ENCODE data around the gene ABR. TPM values are rescaled to one million over a fixed set of nuclear protein-coding genes. Genes with fewer than 3 reads are reported as not detected.

ABR gene
- total RNA-seq, 1 experiment from 2014 or later, result 172 TPM

DNA sequence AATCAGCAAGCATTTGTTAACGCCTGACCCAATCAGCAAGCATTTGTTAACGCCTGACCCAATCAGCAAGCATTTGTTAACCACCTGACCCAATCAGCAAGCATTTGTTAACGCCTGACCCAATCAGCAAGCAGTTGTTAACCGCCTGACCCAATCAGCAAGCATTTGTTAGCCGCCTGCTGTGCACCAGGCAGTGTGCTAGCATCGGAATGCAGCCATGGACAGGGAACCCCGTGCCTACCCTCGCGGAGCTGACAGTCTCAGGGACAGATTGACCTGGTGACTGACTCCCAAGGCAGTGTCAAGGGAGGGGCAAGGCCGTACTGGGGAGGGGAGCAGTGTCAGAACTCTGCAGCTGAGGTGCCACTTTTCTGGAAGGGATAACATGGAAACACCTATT lies 66.9 kb downstream of the ABR start:
- Histone ChIP-seq H3K4me1 (ENCODE audit: control insufficient read depth, insufficient read depth, low read length) (peaks cover 53% of the 10 kb centered on the region), H3K27ac (ENCODE audit: low read length) (peak overlapping the region; percentile 96), H3K36me3 (ENCODE audit: control insufficient read depth, insufficient read depth, low read length) (no peaks in the 10 kb centered on the region), H3K4me3 (ENCODE audit: low read depth in 2 of 2, low read length in 2 of 2) (no peak overlapping the region), H3K9me3 (ENCODE audit: control insufficient read depth, insufficient read depth, low read depth, low read length) (no peaks in the 10 kb centered on the region), H3K27me3 (ENCODE audit: control insufficient read depth, insufficient read depth, low read length) (no peaks in the 10 kb centered on the region)
- in situ Hi-C loops (cut with HindIII; ENCODE audit: low pct_unique_long_range_greater_than_20kb, low sequenced_read_pairs), result no loop called here
- ATAC-seq (no peak), DNase-seq (ENCODE audit: low read depth, low spot score) (no peak)
- CTCF ChIA-PET, result no interaction called here
- intact Hi-C loops (cut with micrococcal nuclease; ENCODE audit: unreplicated experiment), result no loop called here
- POLR2A ChIA-PET, result no interaction called here
- BruUV-seq (replicated peaks), result no TSS peak
- no peak for TF ChIP-seq POLR2AphosphoS5 (IDR thresholded peaks at IDR 0.05; ENCODE audit: low read depth, low read length)
- no peak for TF ChIP-seq SIN3A (IDR thresholded peaks at IDR 0.05; ENCODE audit: borderline replicate concordance, insufficient read depth, low read depth, low read length)
- TF ChIP-seq, protein P1, sequence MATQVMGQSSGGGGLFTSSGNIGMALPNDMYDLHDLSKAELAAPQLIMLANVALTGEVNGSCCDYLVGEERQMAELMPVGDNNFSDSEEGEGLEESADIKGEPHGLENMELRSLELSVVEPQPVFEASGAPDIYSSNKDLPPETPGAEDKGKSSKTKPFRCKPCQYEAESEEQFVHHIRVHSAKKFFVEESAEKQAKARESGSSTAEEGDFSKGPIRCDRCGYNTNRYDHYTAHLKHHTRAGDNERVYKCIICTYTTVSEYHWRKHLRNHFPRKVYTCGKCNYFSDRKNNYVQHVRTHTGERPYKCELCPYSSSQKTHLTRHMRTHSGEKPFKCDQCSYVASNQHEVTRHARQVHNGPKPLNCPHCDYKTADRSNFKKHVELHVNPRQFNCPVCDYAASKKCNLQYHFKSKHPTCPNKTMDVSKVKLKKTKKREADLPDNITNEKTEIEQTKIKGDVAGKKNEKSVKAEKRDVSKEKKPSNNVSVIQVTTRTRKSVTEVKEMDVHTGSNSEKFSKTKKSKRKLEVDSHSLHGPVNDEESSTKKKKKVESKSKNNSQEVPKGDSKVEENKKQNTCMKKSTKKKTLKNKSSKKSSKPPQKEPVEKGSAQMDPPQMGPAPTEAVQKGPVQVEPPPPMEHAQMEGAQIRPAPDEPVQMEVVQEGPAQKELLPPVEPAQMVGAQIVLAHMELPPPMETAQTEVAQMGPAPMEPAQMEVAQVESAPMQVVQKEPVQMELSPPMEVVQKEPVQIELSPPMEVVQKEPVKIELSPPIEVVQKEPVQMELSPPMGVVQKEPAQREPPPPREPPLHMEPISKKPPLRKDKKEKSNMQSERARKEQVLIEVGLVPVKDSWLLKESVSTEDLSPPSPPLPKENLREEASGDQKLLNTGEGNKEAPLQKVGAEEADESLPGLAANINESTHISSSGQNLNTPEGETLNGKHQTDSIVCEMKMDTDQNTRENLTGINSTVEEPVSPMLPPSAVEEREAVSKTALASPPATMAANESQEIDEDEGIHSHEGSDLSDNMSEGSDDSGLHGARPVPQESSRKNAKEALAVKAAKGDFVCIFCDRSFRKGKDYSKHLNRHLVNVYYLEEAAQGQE (IDR thresholded peaks at IDR 0.05; ENCODE audit: insufficient read depth in 1 of 2, low read depth in 2 of 2, low read length in 1 of 2), result no peak
- TF ChIP-seq CTCF (IDR thresholded peaks at IDR 0.05), result no peak
- no peak for TF ChIP-seq TCF7L2 (IDR thresholded peaks at IDR 0.05; ENCODE audit: low read depth, low read length)

GRCh38 chr17:1111599-1112443 lies 68.0 kb downstream of the ABR start:
- H3K9me3 ChIP-seq (ENCODE audit: control insufficient read depth, insufficient read depth, low read depth, low read length), result no peaks in the 10 kb centered on the region
- ChIA-PET CTCF (interaction anchor here (0.6 to 2.0 kb wide), 2 partner anchors 11 to 131 kb away, joined by 6 to 14 read pairs; no protein-coding TSS in a partner anchor), POLR2A (no interaction called here)
- in situ Hi-C loops (cut with HindIII; ENCODE audit: low pct_unique_long_range_greater_than_20kb, low sequenced_read_pairs), result no loop called here
- H3K27me3 ChIP-seq (ENCODE audit: control insufficient read depth, insufficient read depth, low read length), result no peaks in the 10 kb centered on the region
- ATAC-seq (peak; percentile 19), DNase-seq (ENCODE audit: low read depth, low spot score) (no peak)
- peak overlapping the region; percentile 96 for H3K27ac ChIP-seq (ENCODE audit: low read length)
- intact Hi-C loops (cut with micrococcal nuclease; ENCODE audit: unreplicated experiment), result no loop called here
- BruUV-seq (replicated peaks), result no TSS peak
- TF ChIP-seq SIN3A (IDR thresholded peaks at IDR 0.05; ENCODE audit: borderline replicate concordance, insufficient read depth, low read depth, low read length) (no peak), TCF7L2 (IDR thresholded peaks at IDR 0.05; ENCODE audit: low read depth, low read length) (no peak), POLR2AphosphoS5 (IDR thresholded peaks at IDR 0.05; ENCODE audit: low read depth, low read length) (no peak), CTCF (IDR thresholded peaks at IDR 0.05) (no peak)
- TF ChIP-seq, protein P1 (IDR thresholded peaks at IDR 0.05; ENCODE audit: insufficient read depth in 1 of 2, low read depth in 2 of 2, low read length in 1 of 2), result no peak
- H3K4me1 ChIP-seq (ENCODE audit: control insufficient read depth, insufficient read depth, low read length), result peaks cover 61% of the 10 kb centered on the region
- H3K4me3 ChIP-seq (ENCODE audit: low read depth in 2 of 2, low read length in 2 of 2), result peak overlapping the region in 1 of 2 experiments; percentile 8; a peak in 1 of 4 replicates
- no peaks in the 10 kb centered on the region for H3K36me3 ChIP-seq (ENCODE audit: control insufficient read depth, insufficient read depth, low read length)
